T follicular helper cell (primary cell): ENCODE results near the gene ASPA.

Experiments
- DNase-seq: peaks from one replicate; pipeline ENCODE4 v3.0.0-alpha.2; 2020; ENCODE audit warnings: low read depth

The ASPA gene

DNA sequence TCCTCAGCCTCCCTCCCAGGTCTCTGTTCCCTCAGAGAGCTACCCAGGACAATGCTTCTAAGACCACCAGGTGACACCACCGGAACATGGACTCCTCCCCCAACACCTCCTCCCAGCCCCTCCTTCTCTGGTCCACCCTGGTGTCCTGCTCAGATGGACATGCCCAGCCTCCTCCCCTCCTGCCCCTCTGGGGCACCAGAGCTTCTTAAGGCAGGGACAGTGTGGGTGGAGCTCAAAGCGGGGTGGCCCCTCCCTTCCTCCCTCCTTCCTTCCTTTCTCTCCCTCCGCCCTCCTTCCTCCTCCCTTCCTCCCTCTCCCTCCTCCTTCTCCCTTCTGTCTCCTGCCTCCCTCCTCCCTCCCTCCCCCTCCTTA lies 59.1 kb downstream of the ASPA start:
- no peak for DNase-seq

DNA sequence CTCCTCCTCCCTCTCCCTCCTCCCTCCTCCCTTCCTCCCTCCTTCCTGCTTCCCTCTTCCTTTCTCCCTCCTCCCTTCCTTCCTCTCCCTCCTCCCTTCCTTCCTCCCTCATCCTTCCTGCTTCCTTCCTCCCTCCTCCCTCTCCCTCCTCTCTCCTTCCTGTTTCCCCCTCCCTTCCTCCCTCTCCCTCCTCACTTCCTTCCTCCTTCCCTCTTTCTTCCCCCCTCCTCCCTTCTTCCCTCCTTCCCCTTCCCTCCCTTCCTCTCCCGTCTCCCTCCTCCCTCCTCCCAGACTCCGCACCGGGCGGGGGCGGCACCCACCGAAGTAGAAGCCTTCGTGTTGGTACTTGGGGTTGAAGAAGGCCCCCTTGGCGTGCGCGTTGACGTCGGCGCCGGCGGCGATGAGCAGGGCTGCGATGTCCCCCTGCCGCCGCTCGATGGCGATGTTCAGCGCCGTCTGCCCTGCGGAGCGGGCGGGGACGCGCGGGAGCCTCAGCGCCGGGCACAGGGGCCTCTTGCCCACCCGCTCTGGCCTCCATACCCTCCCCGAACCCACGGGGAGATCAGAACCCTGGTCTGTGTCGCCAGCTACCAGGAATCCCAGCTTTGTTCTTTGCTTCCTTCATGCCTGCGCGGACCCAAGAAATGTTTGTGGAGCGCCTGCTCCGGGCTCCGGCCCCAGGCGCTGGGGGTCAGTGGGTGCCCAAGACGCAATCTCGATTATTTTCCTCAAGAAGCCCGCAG lies 59.6 kb downstream of the ASPA start:
- peak; percentile 28 for DNase-seq

DNA sequence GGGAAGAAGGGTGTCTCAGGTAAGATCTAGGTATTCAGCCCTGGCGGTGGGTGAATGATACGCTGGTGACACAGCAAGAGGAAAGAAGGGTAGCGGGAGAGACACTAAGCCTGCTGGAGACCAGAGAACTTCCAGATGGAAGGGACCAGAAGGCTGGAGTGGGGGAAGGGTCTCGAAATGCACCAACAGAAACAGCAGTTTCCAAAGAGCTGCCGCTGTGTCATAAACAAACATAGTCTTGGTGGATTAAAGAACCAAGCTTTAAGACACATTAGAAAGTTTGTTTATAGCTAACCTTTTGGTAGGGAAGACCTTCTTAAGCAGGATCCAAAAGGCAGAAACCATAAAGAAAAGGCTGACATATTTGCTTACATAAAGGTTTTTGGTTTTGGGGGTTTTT lies 60.9 kb downstream of the ASPA start:
- DNase-seq = no peak

DNA sequence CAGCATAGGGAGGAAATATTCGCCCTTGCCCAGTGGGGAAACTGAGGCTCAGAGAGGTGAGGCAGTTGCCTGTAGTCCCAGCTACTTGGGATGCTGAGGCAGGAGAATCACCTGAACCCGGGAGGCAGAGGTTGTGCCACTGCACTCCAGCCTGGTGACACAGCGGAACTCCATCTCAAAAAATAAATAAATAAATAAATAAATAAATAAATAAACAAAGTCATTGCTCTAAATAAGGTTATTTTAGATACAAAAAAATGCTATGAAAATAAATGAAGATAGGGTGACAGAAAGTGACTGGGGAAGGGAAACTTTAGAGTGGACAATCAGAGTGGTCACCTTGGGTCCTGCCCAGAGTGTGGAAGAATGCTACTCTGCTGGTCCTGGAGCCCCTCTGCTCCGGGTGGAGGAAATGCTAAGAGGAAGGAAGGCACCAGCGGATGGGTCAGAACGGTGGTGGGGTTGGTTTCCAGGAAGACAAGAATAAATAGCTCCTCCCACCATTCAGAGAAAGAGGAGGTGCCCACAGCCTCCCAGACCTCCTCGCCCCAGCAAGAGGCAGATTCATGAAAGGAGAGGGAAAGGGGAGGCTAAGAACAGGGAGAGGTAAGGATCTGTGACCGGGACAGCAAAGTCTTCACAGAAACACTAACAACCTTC lies 64.2 kb downstream of the ASPA start:
- DNase-seq = no peak

DNA sequence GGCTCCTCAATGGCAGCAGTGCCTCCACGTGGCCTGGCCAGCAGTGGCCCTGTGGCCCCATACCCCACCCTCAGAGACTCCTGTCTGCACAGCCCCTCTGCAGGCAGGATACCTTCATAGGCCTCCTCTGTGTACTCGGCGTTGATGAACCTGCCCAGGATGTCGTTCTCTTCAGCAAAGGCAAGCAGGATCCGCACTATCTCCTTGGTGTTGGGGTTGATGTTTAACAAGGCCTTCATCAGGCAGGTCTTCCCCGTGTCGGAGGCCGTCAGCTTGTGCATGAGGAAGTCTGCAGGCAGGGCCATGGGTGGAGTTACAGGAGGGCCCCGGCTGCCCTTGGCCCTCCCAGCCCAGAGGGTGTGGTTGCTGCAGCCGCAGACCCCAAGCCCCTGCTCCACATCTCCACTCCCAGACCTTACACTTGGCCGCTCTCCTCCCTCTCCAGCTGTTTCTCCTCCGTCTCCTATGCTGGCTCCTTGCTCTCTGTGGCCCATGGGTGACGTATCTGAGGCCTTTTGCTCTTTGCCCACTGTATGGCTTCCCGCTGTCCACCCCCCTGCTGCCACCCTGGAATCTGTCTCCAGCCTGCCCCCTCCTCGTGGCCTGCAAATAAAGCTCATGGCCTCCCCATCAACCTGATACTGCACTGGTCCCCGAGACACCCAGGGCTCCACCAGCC lies 66.8 kb downstream of the ASPA start:
- DNase-seq = no peak

DNA sequence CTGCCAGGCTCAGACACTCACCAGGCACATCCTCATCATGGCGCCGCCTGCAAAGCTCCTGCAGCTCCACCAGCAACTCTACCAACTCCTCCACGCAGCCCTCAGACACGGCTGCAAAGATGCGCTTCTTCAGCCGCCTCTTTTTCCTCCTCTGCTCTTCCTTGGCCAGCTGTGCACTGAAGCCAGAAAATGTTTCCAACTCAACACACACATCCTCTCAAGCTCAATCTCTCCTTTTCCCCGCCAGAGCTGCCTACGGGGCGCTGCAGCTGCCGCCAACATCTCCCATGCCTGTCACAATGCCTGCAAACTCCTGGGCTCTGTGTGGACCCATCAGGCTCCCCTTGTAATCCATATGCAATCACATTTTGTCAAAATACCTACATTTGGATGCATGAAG lies 67.7 kb downstream of the ASPA start:
- DNase-seq = no peak

DNA sequence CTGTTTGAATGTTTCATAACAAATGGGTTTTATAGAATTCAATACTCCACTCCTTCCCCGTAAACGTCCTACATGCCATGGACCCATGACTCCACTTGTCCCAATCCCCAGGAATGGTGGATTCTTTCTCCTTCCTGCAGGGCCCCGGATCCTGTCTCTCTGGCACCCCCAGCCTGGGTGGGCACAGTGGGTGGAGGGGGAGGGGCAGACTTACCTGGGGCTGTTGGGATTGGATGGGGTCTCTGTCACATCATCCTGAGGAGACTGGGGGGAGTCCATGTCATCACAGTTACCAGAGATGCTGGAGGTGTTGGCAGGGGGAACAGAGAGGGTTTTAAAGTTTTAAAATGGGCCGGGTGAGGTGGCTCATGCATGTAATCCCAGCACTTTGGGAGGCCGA lies 68.6 kb downstream of the ASPA start:
- DNase-seq = no peak

DNA sequence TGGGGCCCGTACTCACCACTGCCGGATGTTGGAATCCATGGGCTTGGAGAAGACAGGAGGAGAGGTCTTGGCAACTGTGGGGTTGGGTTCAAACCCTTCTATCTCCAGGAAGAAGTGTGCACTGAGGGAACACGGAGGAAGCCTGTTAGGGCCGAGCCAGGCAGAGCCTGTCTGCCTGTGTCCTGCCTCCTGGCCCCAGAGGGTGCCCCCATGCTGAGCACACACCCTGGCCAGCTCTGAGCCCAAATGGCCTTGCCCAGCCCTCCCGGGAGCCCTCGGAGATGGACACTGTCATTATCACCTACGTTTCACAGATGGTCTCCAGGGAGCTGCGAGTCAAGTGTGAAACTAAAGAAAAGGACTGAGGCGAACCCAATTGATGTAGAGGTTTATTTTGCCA lies 69.4 kb downstream of the ASPA start:
- DNase-seq = no peak

DNA sequence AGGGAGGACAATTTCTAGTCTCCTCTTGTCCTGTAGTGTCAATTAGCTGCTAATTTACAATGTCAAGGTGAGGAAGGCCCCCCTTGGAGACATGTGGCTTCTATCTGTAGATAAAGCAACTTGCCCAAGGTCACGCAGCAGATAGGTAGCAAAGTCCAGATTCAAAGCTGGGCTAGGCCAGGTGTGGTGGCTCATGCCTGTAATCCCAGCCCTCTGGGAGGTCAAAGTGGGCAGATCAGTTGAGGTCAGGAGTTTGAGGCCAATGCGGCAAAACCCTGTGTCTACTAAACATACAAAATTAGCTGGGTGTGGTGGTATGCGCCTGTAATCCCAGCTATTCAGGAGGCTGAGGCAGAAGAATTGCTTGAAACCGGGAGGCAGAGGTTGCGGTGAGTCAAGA lies 70.7 kb downstream of the ASPA start:
- DNase-seq = no peak

DNA sequence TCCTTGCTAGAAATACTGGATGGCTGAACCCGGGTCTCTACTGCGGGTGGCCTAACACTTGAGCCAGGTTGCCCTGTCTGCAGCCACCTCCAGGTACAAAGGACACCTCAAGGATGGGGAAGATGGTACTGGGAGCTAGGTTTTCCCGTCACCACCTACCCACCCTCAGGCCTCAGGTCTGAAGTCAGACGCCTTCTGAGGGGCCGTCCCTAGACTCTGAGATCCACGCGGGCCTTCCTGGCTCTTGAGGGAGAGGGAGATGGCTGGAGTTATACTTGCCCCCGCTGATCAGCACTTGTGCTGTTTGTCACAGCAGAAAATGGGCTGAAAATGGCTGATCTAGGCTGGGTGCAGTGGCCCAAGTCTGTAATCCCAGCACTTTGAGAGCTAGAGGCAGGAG lies 71.2 kb downstream of the ASPA start:
- no peak for DNase-seq

DNA sequence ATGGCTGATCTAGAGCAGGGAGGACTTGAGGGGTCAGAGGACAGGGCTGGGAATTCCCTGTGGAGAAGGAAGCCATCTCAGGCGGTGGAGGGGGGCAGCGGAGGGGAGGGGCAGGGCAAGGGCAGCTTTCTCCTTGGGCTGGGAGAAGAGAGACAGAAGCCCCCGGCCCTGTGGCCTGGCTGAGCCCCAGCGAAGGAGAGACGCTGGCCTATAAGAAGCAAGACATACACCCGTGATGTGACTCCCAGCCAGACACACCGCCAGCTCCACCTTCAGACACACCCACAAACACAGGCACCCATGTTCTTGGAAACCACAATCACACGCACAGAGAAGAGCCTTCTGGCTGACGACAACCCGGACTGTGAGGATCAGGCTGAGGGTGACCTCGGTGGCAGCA lies 71.8 kb downstream of the ASPA start:
- DNase-seq = no peak

DNA sequence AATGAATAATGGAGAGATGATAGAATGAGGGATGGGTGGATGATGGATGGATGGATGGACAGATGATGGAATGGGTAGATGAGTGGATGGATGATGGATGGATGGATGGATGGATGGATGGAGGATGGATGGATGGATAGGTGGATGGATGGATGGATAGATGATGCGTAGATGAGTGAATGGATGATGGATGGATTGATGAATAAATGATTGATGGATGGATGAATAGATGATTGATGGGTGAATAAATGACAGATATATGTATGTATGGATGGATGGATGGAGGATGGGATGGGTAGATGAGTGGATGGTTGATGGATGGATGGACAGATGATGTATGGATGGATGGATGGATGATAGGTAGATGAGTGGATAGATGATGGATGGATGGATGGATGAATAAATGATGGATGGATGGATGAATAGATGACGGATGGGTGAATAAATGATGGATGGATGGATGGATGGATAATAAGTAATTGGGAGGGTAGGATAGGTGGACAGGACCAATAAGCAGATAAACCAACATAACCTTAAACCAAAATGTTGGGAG lies 73.9 kb downstream of the ASPA start:
- DNase-seq = no peak

DNA sequence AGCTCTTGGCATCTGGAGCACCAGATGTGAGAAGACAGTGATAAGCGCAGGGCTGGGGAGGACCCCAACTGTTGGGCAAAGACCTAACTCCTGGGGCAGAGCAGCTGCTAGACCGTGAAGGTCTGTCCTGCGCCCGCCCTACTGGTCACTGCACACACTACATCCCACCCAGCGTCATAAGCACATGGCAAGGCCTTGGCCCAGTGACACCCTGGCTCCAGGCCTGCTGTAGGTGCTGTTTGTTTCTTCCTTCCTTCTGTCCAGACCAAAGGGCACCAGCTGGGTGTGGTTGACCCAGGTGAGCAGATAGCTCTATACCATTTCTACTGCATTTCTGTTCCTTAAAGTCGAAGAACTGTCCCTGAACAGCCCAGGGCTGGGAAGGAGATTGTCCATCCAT lies 75.4 kb downstream of the ASPA start:
- no peak for DNase-seq

DNA sequence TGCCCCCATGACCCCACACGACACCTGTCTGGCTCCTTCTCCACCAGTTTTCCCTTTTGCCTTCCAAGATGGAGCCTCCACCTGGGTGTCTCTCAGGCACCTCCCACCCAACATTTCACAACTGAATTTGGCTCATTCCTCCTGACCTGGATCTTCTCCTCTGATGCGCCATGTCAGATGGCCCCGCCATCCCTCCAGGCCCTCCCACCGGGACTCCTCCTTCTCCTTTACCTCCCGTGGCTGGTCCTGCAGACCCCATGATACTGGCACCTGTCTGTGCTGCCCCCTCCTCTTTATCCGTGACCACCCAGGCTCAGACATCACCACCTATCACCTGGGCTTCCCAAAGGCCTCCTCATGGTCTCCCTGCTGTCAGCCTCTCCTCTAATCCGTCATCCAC lies 77.1 kb downstream of the ASPA start:
- DNase-seq = no peak
